Subcutaneous abdominal adipose tissue (tissue), 5 donors: ENCODE measurements around the gene SUSD4.

Experiments used
- H3K27ac ChIP-seq: one replicate; pipeline ENCODE4 v1.7.0; 2013; ENCODE audit warnings: low read depth, mild to moderate bottlenecking, inconsistent platforms, low read length, moderate library complexity
- H3K27me3 ChIP-seq, 5 donors: one replicate each; pipeline ENCODE4 v1.7.0; 2013; ENCODE audit warnings: low read length in 5 of 5, inconsistent platforms in 1 of 5; ENCODE audit not compliant: control insufficient read depth in 5 of 5, insufficient read depth in 4 of 5
- H3K36me3 ChIP-seq, 5 donors: one replicate each; pipeline ENCODE4 v1.7.0; 2013; ENCODE audit warnings: low read length in 5 of 5; ENCODE audit not compliant: control insufficient read depth in 5 of 5, insufficient read depth in 5 of 5
- H3K4me1 ChIP-seq, 5 donors: one replicate each; pipeline ENCODE4 v1.7.0; 2013; ENCODE audit warnings: low read length in 5 of 5, mild to moderate bottlenecking in 3 of 5, moderate library complexity in 1 of 5; ENCODE audit not compliant: control insufficient read depth in 5 of 5, insufficient read depth in 5 of 5
- H3K4me3 ChIP-seq, 5 donors: one replicate each; pipeline ENCODE4 v1.7.0; 2013; ENCODE audit warnings: low read length in 5 of 5, low read depth in 1 of 5
- H3K9ac ChIP-seq, 5 donors: one replicate each; pipeline ENCODE4 v1.7.0; 2013; ENCODE audit warnings: low read length in 5 of 5, mild to moderate bottlenecking in 4 of 5, moderate library complexity in 3 of 5
- H3K9me3 ChIP-seq, 5 donors: one replicate each; pipeline ENCODE4 v1.7.0; 2013; ENCODE audit warnings: low read length in 5 of 5; ENCODE audit not compliant: control insufficient read depth in 5 of 5
- donor health status: healthy.
- donor health status: healthy.
- donor health status: healthy.
- donor health status: healthy.
- donor health status: healthy.

SUSD4 gene

DNA sequence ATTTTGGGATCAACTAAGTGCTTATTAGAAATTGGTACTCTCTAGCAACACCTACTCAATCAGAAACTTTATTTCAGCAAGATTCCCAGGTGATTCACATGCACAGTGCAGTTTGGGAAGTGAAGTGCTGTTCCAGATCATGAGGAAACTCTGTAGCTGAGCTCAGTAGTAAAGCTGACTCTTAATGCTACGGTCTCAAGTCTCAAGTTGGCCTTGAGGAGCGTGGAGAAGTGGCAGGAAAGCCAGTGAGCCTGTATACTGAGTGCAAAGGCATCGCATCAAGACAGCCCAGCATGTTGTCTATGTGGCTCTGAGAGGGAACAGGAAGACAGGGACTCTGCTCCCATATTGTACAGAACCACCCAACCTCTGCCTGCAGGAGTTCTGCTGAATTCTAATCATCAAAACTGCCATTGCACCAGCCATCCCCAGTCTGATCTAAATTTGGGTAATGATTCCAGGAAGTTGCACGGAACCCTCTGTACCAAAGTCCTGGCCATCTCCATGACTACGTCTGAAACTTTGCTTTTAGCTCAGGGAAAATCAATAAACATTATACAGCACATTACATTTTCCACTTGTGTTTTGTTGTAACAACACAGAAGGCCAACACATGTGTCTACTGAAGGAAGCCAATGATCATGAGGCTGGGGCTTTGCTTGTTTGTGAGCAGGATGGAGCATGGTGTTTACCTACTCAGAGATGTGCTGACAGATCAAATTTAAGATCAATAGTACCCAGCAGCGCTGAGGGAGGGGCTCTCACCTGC lies 115.8 kb downstream of the SUSD4 start:
- Histone ChIP-seq H3K27me3 (peaks cover 0 to 6% (median 2%) of the 10 kb centered on the region in 5 donors), H3K9me3 (no peaks in the 10 kb centered on the region), H3K4me1 (no peaks in the 10 kb centered on the region), H3K9ac (no peak overlapping the region), H3K36me3 (no peaks in the 10 kb centered on the region), H3K27ac (no peak overlapping the region), H3K4me3 (no peak overlapping the region)

DNA sequence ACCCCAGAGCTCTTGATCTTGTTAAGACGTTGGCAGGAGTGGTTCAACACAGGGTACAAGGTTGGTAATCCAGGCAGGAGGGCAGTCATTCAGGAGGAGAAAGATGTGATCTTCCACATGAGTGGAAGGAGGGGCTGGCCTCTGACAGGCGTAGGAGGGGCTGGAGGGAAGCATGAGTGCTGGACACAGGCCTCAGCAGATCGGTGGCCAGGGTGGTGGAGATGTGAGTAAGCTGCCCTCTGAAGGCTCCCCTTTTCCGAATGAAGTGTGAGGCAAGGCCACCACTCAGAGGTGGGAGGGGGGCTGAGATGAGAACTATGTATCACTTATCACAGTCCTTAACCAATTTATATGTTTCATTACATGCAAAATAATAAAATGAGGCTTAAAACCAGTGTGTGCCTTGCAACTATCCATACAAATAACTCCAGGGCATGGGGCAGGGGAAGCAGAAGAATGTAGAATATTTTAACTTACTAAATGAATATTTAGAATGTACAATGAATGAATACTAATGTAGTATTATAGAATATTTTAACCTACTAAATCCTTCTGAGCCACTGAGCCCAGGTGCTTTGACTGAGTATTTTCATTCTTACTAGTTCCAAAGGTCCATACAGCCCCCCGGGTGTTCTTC lies 117.4 kb downstream of the SUSD4 start:
- Histone ChIP-seq H3K27ac (no peak overlapping the region), H3K27me3 (peaks cover 0 to 6% (median 5%) of the 10 kb centered on the region in 5 donors), H3K36me3 (no peaks in the 10 kb centered on the region), H3K4me1 (no peaks in the 10 kb centered on the region), H3K9ac (no peak overlapping the region), H3K9me3 (no peaks in the 10 kb centered on the region), H3K4me3 (no peak overlapping the region)

DNA sequence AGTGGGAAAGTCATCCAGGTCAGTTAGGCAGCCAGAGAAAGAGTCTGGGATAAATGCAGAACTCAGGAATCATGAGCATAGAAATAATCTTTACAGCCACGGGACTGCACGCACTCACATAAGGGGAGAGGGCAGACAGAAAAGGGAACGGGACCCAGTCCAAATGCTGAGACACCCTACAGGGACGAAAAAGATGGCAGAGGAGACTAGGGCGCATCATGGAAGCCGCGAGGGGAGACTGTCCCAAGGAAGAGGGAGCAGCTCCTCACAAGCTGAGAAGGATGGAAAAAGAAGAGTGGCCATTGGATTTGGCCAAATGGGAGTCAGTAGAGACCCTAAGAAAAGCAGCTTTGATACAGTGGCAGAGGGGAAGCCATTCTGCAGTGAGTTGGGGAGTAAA lies 118.0 kb downstream of the SUSD4 start:
- H3K27ac ChIP-seq, result no peak overlapping the region
- no peaks in the 10 kb centered on the region for H3K9me3 ChIP-seq
- H3K9ac ChIP-seq, result no peak overlapping the region
- no peak overlapping the region for H3K4me3 ChIP-seq
- no peaks in the 10 kb centered on the region for H3K36me3 ChIP-seq
- no peaks in the 10 kb centered on the region for H3K4me1 ChIP-seq
- peaks cover 0 to 6% (median 5%) of the 10 kb centered on the region in 5 donors for H3K27me3 ChIP-seq

DNA sequence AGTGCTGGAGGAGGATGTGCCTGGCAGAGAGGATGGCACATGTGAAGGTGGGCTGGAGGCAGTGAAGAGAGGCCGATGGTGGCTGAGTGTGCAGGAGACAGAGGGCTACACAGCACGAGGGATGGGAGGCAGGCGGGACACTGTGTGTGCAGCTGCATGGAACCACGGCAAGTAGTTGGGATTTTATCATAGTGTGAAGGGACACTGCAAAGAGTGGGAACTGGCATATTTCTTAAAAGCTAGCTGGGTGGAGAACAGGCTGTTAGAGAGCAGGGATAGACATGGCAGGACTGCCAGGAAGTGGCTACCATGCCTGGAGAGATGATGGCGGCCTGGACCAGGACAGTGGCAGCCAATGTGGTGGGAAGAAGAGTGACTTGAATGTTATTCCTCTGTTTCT lies 118.6 kb downstream of the SUSD4 start:
- H3K36me3 ChIP-seq, result no peaks in the 10 kb centered on the region
- H3K4me1 ChIP-seq, result no peaks in the 10 kb centered on the region
- no peak overlapping the region for H3K9ac ChIP-seq
- no peak overlapping the region for H3K4me3 ChIP-seq
- no peak overlapping the region for H3K27ac ChIP-seq
- H3K27me3 ChIP-seq, result peaks cover 0 to 6% (median 5%) of the 10 kb centered on the region in 5 donors
- H3K9me3 ChIP-seq, result no peaks in the 10 kb centered on the region

DNA sequence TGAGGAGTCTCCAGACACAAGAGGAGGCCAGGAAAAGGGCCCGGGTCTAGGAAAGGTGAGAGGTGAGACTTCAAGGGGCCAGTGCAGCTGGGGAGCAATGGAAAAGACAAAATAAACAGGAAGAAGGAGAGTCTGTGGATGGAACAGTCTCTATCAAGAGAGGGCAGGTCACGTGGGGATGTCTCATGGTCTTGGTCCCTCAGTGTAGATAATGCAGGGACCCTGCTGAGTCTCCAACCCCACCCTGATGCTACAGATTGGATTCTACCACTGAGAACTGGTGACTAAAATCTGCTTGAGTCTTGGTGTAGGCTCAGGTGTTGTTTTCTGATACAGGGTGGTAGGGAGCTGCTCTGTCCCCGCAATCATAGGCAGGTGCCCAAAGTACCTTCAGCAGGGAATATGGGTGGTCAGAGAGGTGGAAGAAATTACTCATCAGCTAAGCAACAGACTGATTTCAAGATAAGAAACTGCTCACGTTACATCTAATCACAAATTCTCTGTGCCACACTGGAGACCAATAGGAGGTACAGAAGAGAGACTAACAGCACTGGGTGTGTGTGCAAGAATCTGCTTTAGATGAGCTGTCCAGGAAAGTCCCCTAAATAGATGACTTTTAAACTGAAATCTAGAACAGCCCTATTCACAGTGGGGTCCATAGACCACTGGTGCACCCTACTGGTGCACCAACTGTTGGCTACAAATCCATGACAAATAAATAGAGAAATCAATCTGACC lies 119.4 kb downstream of the SUSD4 start:
- Histone ChIP-seq H3K27ac (no peak overlapping the region), H3K4me3 (no peak overlapping the region), H3K36me3 (no peaks in the 10 kb centered on the region), H3K9ac (no peak overlapping the region), H3K4me1 (no peaks in the 10 kb centered on the region), H3K9me3 (no peaks in the 10 kb centered on the region), H3K27me3 (peaks cover 0 to 6% (median 5%) of the 10 kb centered on the region in 5 donors)

DNA sequence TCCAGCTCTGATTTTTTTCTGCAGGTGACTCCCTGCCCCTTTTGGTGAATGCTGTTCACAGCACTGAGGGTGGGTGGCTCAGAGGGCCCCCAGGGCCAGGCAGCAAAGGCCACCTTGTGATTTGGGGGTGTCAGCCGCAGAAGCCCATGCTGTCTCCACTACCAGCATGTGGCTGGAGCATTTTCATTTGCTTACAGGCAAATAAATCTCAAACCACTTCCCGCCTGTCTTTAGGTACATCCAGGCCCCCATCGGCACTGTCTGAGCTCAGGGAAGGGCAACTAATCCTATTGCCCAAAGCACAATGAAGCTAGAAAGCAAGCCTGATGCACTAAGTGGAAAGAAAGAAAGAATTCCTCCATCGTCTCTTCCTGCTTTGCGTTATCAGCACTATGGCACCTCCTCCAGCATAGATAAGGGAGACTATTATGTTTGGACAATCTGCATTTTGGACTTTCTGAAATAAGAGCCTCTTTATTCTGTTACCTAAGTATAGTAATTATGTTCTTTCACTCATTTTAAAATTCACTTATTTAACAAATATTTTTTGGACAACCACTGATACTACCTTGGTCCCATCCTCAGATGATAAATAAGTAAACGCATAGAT lies 120.4 kb downstream of the SUSD4 start:
- H3K9me3 ChIP-seq, result no peaks in the 10 kb centered on the region
- H3K4me3 ChIP-seq, result no peak overlapping the region
- peaks cover 0 to 6% (median 5%) of the 10 kb centered on the region in 5 donors for H3K27me3 ChIP-seq
- no peaks in the 10 kb centered on the region for H3K36me3 ChIP-seq
- no peak overlapping the region for H3K9ac ChIP-seq
- H3K27ac ChIP-seq, result no peak overlapping the region
- no peaks in the 10 kb centered on the region for H3K4me1 ChIP-seq

DNA sequence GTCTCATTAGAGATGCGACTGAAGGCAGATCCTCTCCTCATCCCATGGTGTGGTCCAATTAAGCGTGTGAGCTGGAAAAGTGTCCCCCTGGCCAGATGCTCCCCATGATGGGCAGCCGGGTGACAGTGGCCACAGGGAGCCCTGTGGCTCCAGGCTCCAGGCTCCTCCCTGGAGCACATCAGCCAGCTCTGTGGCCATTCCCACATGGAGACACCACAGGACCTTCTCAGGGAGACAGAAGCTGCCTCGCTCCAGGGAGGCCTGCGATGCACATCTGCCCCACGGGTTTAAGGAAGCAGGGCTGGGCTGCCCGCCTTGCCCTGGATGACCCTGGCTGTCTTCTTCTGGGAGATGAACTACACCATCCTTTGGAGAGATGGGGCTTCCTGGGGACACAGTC lies 121.0 kb downstream of the SUSD4 start:
- peaks cover 0 to 5% (median 4%) of the 10 kb centered on the region in 5 donors for H3K27me3 ChIP-seq
- H3K27ac ChIP-seq, result no peak overlapping the region
- H3K36me3 ChIP-seq, result no peaks in the 10 kb centered on the region
- H3K9me3 ChIP-seq, result peaks cover 0 to 2% (median 0%) of the 10 kb centered on the region in 5 donors
- no peak overlapping the region for H3K4me3 ChIP-seq
- H3K9ac ChIP-seq, result no peak overlapping the region
- no peaks in the 10 kb centered on the region for H3K4me1 ChIP-seq

DNA sequence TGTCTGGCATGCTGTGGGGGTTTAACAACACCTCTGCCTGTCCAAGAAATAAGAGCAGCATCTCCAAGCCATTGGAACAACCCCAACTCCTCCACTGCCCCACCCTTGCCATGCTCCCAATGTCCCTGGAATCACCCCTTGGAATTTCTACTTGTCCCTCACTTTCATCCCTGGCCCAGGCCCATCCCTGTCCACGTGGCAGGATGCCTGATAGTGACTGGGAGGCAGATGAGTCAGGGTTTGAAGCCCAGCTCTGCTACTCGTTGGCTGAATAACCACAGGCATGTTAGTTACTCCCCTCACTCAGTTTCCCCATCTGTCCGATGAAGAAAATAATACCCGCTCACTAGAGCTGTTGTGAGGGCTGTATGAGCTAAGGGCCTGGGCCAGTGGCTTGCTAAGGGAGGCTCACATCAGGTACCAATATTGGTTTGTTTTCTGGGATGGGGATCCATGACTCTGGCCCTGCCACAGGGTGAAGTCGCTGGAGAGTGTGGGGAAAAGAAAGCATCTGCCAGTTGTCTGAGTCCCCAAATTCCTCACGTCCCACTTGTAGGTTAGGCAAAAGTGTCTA lies 121.5 kb downstream of the SUSD4 start:
- Histone ChIP-seq H3K9ac (no peak overlapping the region), H3K4me1 (no peaks in the 10 kb centered on the region), H3K4me3 (no peak overlapping the region), H3K27me3 (peaks cover 0 to 5% (median 4%) of the 10 kb centered on the region in 5 donors), H3K9me3 (peaks cover 0 to 3% (median 0%) of the 10 kb centered on the region in 5 donors), H3K27ac (no peak overlapping the region), H3K36me3 (no peaks in the 10 kb centered on the region)

DNA sequence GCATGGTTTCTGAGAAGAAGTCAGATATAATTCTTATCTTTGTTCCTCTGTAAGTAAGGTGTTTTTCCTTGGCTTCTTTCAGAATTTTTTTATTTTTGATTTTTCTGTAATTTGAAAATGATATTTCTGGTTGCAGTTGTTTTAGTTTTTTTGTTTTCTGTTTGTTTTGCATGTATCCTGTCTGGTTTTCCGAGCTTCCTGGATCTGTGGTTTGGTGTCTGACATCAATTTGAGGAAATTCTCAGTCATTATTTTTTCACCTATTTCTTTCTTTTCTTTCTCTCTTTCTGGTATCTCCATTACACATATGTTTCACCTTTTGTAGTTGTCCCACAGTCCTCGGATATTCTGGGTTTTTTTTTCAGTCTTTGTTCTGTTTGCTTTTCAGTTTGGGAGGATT lies 123.9 kb downstream of the SUSD4 start:
- H3K4me1 ChIP-seq, result no peaks in the 10 kb centered on the region
- no peak overlapping the region for H3K9ac ChIP-seq
- no peak overlapping the region for H3K4me3 ChIP-seq
- no peak overlapping the region for H3K27ac ChIP-seq
- H3K9me3 ChIP-seq, result peaks cover 0 to 11% (median 5%) of the 10 kb centered on the region in 5 donors
- H3K27me3 ChIP-seq, result peaks cover 0 to 5% (median 0%) of the 10 kb centered on the region in 5 donors
- no peaks in the 10 kb centered on the region for H3K36me3 ChIP-seq
